ENCODE results near the gene DVL1.
"Not testable (repeated sequence)": the region's sequence is repeated elsewhere in the genome, so short reads cannot be mapped to it uniquely, and the experiment has no call there.

Gene DVL1

DNA sequence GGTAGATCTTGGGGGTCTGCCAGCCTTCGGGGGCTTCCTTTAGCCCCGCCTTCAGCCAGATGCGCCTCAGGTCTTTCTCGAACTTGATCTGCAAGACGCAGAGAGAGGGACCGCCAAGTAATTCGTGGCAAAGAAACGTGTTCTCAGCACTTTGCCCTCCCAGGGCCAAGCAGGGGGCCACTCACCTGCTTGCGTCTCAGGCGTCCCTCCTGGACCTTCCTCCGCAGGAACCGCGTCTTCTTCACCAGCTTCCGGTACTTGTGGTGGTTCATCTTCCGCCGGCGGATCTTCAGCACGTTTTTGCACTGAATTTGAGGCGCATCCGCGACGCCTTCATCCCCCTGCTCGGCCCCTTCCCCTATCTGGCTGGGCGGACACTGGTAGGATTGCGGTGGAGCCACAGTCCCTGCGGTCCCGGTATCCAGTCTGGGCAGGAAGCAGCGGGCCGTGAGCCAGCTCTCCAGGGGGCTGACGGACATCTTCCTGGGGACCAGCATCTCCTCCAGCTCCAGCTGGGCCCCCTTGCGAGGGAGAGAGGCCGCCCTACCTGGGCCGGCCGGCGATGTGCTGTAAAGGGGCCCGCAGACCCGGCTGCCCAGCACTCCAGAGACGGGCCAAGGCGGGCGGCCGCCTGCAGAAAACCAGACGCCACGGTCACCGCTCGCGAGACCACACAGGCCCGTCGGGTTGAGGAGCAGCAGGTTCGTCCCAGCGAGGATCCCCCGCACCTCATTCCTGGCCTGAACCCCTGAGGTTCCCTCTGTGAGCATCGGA lies 24.8 kb upstream of the DVL1 start:
- no peak for DNase-seq (ENCODE audit: low read depth in 2 of 2, low spot score in 1 of 2)

DNA sequence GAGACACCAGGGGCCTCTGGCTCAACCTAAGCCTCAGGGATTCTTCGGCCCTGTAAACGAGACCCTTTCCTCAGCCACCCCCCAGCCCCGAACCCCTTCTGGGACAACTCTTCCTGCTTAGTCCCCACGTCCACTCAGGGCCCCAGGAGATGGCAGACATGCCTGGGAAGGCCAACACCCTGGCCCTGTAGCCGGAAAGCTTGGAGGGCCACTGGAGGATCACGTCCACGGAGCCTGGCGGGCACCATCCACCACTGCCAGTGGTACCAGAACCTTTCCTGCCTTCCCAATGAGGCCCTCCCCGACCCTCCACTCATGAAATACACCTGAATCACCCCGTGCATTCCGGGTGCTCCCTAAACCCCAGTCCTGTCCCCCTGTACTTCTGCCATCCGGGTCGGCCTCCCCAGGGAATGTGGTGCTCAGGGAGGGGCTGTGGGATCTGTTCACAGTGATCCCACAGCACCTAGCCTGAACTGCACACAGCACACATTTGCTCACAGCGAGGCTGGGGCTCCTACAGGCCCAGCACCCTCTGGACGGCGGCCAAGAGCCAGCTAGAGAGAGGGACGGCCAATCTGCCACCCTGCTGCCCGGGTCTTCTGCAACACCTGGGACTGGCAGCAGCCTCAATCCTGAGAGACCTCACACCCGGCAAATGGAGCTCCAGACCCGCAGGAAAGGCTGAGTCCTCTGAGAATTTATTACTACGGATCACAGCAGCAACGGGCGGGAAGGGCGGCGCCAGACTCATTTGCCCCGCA lies 24.0 kb upstream of the DVL1 start:
- no peak for DNase-seq (ENCODE audit: low read depth in 2 of 2, low spot score in 1 of 2)

DNA sequence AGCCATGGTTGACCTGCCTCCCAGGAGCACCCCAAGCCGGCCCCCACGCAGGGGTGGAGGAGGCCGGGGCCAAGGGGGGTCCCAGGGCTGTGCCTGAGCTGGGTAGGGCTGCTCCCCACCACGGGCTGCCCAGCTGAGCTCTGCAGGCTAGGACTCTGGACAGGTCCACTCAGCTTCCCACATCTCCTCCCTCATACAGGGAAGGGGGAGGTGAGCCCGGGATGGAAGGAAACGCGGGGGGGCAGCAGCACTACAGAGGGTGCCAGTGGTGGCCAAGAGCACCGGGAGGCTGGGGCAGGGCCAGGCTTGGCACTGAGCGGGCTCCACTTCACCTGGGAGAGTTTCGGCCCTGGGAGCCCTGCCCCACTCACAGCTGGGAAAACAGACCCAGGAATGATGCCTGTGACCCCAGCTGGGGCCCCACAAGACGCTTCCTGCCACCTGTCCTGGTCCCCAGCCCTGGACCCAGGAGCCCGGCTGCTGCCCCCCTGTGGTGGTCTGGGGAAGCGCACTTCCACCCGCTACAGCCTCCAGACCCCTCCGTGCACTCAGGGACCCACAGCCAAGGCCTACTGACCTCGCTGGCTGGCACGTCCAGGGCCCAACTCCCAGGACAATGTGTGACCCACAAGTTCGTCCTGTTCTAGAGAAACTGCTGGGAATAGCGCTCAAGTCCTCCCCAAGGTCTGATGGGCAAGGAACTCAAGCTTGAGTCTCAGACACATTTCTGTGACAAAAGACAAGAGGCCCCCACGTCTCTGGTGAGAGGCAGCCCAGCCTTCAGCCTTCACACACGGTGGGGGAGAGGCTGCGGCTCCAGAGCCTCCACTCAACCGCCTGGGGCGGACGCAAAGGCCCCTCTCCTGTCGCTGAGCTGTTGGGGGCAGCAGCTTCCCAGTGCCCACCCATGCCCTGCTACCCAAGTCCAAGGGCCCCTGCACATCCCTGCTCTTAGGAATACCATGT lies 22.8 kb upstream of the DVL1 start:
- peak; percentile 55 to 59 for DNase-seq (ENCODE audit: low read depth in 2 of 2, low spot score in 1 of 2)

DNA sequence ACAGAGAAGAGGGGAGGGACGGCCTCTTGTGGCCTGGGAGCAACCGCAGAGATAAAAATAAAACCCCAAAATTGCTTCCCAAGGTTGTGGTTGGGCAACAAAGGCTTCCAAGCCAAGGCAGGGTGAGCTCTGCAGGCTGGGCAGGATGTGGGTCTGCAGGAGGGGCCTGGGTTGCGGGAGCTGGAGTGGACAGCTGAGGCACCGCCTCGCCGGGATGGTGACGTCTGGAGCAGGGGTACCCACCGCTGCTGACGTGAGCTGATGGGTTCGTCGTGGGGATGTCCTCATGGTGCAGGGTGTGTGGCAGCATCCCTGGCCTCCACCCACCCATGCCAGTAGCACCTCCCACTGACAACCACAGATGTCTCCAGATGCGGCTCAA lies 22.1 kb upstream of the DVL1 start:
- no peak for DNase-seq (ENCODE audit: low read depth in 2 of 2, low spot score in 1 of 2)

DNA sequence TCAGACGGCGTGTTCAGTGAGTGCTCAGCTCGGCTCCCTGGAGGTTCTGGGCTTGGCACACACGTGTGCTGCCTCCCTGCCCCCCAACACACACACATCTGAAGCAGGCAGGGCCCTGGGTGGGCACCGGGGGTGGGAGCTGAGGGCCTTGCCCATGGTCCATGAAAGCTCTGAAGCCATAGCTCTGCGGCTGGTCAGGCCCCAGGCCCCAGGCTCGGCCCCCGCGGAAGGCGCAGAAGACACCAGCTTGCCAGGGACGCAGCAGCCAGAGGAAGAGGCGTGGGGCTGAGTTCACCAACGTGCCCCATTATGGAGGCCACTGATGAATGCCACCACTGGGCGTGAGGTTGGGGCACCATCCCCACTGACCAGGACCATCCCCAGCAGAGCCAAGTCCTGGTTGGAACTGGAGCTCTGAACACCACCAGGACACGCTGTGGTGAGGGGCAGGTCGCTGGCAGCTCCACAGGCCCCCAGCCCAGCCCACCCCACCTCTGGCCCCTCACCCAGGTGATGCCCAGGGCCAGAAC lies 21.6 kb upstream of the DVL1 start:
- DNase-seq (ENCODE audit: low read depth in 2 of 2, low spot score in 1 of 2), result no peak

DNA sequence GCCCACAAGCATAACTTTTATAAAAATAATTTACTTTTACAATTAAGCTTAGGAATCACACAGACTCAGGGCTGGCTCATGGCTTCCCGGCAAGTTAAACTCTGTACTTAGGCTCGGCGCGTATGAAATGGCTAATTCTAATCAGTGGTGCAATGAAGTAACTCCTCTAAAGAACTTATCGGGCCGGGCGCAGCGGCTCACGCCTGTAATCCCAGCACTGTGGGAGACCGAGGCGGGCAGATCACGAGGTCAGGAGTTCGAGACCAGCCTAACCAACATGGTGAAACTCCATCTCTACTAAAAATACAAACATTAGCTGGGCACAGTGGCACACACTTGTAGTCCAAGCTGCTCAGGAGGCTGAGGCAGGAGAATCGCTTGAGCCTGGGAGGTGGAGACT lies 20.9 kb upstream of the DVL1 start:
- not testable (repeated sequence) for DNase-seq (ENCODE audit: low read depth in 2 of 2, low spot score in 1 of 2)

DNA sequence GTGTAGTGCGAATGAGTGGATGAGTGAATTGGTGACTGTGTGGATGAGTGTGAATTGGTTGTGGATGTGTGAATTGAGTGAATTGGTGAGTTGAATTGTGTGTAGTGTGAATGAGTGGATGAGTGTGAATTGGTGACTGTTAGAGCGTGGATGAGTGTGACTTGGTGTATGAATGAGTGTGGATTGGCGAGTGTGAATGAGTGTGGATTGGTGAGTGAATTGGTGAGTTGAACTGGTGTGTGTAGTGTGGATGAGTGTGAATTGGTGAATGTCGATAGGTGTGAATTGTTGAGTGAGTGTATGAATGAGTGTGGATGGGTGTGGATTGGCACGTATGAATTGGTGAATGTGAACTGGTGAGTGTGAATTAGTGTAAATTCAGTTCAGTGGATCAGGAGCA lies 18.1 kb upstream of the DVL1 start:
- no peak for DNase-seq (ENCODE audit: low read depth in 2 of 2, low spot score in 1 of 2)

DNA sequence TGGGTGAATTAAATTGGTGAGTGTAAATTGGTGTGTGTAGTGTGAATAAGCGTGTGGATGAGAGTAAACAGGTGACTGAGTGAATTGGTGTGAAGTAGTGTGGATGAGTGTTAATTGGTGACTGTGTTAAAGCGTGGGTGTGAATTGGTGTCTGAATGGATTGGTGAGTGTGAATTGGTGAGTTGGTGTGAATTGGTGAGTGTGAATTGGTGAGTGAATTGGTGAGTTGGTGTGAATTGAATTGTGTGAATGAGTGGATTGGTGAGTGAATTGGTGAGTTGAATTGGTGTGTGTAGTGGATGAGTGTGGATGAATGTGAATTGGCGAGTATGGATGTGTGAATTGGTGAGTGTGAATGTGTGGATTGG lies 17.5 kb upstream of the DVL1 start:
- DNase-seq (ENCODE audit: low read depth in 2 of 2, low spot score in 1 of 2), result no peak

DNA sequence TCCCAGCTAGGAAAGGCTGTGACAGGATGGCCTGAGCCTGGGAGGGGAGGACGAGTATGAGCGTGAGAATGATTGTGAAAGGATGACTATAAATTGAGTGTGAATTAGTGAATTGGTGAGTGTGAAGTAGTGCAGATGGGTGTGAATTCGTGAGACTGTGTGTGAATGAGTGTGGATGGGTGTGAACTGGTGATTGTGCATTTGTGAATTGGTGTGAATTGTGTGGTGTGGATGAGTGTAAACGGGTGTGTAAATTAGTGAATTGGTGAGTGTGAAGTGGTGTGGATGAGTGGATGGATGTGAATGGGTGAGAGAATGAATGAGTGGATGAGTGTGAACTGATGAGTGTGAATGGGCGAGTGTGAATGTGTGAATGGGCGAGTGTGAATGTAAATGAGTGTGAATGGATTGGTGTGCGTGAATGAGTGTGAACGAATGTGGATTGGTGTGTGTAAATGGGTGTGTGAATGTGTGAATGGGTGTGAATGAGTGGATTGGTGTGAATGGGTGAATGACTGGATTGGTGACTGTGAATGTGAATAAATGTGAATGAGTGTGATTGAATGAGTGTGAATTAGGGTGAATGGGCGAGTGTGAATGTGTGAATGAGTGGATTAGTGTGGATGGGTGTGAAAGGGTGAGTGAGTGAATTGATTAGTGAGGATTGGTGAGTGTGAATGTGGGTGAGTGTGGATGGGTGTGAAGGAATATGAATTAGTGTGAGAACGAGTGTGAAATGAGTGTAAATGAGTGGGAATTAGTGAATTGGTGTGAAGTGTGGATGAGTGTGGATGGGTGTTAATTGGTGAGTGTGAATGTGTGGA lies 16.9 kb upstream of the DVL1 start:
- no peak for DNase-seq (ENCODE audit: low read depth in 2 of 2, low spot score in 1 of 2)

DNA sequence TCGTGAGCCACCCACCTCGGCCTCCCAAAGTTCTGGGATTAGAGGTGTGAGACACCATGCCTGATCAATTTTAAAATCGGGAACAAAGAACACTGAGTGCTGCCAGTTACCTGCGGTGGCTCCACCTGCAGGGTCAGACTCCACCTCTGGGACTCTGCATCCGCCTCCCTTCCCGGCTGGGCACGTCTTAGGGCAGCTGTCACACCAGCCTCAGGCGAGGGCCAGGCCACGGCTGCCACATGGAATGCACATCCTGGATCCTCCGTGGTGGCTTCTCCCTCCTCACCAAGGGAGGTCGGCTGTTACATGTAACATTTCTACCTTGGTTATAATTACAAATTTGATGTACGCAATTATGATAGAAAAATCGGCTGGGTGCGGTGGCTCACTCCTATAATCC lies 15.0 kb upstream of the DVL1 start:
- DNase-seq (ENCODE audit: low read depth in 2 of 2, low spot score in 1 of 2), result no peak

DNA sequence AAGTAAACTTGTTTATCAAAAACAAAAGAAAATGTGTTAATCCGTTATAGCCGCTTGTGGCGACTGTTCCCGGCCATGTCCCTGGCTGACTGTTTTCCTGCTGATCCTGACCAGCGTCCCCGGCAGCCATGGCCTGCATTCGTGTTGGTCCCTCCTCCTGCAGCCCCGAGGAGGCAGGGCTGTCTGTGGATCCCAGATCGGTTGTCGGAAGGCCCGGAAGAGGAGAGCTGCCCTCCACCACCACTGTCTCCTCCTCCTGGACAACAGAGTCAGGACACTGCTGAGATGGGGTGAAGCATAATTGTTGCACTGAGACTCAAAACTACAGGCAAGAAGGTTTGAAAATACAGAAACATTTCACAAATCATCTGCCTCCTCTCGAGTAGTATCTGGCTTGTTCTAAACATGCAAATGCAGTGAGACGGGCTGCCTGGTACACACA lies 12.8 kb upstream of the DVL1 start:
- DNase-seq (ENCODE audit: low read depth in 2 of 2, low spot score in 1 of 2), result no peak

DNA sequence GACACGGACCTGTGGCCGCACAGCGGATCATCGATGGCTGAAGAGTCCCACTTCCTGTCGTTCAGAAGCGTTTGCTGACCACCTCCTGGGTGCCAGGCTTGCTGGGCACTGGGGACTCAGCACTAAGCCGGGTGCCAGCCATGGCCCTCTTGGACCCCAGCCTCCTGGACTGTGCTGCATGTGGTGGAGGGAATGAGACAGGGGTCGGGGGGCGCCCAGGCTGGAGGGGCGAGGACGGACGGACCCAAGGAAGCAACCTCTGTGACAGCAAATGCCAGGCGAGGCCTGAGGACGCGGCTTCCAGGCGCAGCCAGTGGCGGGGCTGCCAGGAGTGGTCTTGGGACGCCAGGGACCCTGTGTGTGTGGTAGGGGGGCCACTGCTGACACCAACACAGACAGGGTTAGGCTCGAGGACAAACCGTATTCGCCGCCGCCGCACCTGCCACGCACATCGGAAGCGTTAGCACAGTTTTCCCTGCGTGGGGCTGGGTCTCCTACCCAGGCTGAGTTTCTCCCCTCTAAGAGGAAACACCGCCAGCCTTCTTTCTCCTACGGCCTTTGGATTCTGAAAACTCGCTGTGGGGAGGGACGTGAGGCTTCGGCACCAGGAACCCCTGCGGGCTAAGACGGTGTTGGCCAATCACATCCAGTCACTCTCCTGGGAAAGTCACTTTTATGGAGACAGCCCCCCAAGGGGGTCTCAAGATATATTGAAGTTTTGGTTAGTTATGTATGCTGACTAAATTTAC lies 12.2 kb upstream of the DVL1 start:
- no peak for DNase-seq (ENCODE audit: low read depth in 2 of 2, low spot score in 1 of 2)

DNA sequence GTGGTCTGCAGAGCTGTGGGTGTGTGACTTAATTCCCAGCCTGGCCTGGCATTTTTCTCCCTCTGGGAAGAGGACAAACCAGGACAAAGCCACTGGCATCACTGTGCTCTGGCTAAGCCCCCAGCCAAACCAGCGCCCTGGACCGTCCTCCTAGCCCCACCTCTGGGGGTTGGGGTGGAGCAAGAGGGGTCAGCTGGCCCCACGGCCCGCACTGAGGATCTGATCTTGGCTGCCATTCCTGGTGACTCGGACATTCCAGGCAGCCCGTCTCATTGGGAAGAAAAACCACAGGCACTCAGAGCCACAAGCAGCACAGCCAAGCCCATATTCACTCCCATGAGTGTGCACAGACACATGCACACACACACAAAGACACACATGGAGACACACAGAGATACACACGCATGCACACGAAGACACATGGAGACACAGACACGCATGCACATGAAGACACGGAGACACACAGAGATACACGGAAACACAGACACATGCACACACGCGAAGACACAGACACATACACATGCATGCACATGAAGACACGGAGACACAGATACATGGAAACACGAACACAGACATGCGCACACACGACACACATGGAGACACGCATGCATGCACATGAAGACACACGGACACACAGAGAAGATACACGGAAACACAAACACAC lies 11.4 kb upstream of the DVL1 start:
- DNase-seq (ENCODE audit: low read depth in 2 of 2, low spot score in 1 of 2), result no peak

DNA sequence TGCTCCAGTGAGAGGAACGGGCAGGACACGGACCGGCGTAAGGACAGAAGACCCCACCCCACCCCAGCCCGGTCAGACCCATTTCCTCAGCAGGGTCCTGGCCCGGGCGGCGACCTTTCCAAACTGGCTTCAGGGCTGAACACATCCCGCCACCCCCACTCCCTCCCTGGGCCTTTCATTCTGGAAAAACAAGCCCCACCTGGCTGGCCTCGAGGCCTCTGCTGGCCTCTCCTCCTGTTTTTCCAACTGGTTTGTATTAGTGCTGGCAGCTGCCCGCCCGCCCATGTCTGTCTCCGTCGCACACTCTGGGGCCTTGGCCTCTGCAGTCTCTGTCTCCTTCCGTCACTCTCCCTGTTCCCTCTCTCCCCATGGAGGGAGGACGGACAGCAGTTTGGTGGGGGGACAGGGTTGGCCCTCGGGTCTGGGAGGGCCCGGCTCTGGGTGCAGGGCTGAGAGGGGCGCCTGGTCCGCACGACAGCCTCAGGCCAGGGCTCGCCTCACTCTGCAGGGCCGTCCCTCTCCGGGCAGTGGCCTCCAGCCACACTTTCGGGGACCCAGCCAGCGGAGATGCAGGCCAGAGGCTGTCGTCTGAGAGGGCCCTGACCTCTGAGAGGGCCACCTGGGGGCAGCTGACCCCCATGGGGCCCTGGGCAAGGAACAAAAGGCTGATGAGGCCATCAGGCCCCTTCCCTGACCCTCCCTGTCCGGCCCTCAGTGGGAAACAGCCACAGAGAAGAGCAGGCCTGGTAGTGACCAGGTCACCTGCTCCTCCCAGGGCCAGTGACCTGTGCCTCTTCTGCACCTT lies 10.6 kb upstream of the DVL1 start:
- DNase-seq (ENCODE audit: low read depth in 2 of 2, low spot score in 1 of 2), result no peak

DNA sequence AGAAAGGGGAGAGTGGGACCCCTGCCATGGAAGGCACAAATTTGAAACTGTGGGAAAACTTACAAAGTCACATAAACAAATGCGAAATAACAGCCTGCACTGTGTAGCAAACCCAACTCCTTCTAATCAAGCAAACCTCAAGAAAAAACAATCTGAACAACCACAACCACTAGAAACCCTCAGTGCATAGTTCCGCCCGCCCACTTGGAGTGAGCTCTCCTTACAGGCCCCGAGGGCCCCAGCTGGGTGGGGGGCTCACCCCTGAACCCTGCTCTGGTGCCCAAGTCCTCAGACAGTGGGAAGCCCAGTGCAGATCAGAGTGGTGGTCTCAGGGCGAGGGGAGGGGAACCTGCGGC lies 10.1 kb upstream of the DVL1 start:
- no peak for DNase-seq (ENCODE audit: low read depth in 2 of 2, low spot score in 1 of 2)

DNA sequence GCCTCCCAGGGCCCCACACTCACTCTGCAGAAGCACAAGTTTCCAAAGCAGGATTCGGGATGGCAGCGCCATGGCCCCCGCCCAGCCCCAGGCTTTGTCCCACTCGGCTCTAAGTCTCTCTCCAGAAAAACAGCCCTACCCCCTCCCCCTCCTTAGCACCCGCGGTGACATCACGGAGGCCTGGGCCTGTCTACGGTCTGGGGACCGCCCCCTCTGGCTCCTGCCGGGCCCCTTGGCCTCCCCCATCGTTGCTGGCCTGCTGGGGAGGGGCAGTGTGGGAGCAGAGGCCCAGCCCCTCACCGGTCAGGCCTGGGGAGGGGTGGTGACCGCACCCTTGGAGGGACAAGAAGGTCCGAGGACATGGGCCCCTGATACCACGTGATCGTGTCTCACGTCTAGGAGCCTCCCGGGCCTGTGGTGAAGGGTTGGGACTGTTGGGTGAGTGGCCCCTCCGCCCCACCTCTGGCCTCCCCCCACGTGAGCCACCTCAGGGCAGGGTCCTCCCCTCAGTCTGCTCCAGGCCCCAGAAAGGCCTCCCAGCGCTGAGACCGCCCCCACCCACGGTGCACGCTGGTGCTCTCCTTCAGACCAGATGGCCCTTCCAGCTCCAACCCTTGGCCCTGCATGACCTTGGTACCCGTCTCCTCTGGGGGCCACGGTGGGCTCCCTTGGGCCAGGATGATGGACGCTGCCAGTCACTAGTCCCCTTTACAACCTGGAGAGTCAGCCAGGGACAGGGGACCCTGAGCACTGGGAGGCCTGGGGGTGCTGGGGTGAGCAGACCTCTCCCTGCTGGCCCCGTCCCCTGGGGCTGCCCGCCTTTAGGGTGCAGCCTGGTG lies 9.4 kb upstream of the DVL1 start, which contains the start of gene MXRA8:
TSS of gene MXRA8 (minus strand) at position 123 of the 839 bp plus-strand sequence. CDS start at position 72, 51 bp downstream.
- DNase-seq (ENCODE audit: low read depth in 2 of 2, low spot score in 1 of 2), result no peak

DNA sequence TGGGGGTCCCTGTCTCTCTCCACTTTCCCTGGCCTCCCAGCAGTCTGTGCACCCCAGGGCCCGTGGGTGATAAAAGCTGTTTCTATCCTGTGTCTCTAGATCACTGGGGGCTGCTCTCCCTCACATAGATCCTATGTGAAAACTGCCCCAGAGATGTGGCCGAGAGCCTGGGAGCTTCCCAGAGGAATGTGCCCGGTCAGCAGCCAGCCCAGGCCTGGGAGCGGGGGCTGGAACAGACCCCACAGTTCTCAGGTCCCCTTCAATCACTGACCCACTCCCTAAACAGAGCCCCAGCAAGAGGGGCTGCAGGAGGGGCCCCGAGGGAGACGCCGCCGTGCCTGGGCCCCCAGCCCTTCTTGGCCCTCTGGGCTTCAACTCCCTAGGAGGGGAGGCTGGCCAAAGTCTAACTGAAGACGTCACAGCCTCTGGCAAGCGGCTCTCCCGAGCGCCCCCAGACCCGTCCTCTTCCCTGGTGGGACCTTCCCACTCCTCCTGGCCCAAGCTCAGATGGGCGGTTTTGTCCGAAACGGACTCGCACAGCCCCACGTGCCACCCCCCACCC lies 8.7 kb upstream of the DVL1 start:
- DNase-seq (ENCODE audit: low read depth in 2 of 2, low spot score in 1 of 2), result no peak

All from stimulated activated CD8-positive, alpha-beta memory T cell treated with anti-CD3 and anti-CD28 coated beads, Interleukin-4, amount 100 ng/mL, for 1 hour (primary cell).